Activated effector memory CD4-positive, alpha-beta T cell treated with anti-CD3 and anti-CD28 coated beads, Interleukin-2, amount 50 U/mL, for 16 hours (primary cell): ENCODE results near the gene KCTD10.

ENCODE experiments used
- DNase-seq: peaks from one replicate; pipeline ENCODE4 v3.0.0-alpha.2; 2020

KCTD10 gene

DNA sequence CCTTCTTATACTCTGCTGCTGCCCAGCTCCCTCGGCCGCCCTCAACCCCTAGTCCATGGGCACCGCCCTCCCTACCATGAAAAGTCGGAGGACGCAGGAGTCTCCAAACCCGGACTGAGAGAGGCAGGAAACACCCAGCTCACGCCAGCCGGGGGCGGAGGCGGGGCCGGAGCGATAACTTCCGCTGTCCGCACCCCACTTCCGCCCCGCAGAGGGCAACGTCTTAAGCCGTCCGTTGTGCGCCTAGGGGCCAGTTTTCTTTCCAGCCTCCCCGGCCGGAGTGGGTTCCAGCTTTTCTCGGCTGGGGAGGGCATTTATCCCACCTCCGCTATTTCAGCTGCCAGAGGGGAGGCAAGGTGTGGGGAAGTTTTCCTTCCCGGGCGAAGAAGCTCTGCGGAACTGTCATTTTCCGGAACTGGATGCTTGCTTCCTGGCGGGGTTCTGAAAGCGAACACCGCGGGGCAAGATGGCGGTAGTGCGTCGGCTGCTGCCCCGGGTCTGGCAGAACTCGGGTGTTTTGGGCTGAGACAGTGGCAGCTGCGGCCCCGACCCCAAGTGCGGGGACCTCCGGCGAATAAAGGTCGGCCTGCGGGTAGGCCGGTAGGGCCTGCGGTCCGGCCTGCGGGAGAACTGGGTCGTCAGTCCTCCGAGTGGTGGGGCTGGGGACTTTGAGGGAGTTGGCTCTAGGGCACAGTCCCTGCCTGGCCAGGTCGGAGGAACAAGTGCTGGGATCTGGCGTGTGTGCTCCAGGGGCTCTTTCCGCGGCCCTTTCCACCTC, at the start of gene KCTD10, which contains the start of gene UBE3B:
Gene KCTD10 (minus strand): TSS at position 116 of the 778 bp plus-strand sequence. CDS start 38 bp downstream, at position 78.
Gene UBE3B (plus strand): TSS at position 450 of the 778 bp plus-strand sequence. CDS start 5,918 bp downstream, outside the sequence.
- peak; percentile 94 for DNase-seq

DNA sequence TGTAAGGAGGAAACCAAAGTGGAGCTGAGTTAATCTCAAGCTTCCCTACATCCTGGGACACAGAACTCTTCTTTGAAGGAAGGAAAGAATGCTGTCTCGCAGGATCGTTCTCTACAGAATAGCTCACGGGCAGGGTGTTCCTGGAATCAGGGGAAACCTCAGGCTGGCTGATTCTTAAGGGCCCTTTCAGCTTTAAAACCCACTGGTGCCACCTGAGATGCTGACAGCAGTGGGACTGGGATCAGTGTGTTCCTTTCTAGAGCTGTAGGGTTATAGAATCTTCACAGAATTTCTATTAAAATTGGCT, 48.1 kb upstream of the KCTD10 start:
- DNase-seq = no peak

DNA sequence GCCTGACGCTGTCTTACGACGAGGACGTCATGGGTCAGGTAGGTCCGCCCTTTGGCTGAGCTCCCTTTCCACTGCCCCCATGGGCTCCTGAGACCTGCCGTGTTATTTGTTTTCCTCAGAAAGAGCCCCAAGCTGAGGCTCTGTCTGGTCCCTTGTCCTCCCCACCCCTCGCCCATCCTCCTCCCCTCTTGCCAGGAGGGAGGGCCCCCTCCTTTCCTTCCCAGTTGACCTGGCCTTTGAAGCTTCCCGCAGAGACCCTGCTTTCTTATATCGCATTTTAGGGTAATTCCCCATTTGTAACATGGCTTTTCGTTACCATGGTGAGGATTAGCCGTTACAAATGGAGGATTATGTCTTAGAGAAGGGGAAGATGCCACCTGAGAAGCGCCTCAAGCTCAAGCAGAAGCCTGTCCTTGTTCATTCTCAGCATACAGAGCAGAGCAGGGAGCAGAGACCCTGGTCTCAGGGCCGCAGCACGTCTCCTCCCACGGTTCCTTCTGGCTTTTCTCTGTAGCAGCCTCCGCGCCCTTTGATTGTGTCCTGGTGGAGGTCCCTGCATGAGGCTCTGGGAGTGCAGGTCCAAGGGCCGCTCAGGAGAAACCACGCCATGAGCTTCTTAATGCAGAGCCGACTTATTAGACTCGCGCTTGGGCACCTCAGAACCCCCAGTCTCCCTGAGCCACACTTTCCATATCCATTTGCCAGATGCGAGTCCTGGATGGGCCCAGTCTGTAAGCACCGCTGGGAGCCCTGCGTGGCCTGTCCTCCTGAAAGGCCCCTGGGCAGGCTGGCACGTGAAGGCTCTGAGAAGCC, 47.6 kb upstream of the KCTD10 start:
- DNase-seq = peak; percentile 52

DNA sequence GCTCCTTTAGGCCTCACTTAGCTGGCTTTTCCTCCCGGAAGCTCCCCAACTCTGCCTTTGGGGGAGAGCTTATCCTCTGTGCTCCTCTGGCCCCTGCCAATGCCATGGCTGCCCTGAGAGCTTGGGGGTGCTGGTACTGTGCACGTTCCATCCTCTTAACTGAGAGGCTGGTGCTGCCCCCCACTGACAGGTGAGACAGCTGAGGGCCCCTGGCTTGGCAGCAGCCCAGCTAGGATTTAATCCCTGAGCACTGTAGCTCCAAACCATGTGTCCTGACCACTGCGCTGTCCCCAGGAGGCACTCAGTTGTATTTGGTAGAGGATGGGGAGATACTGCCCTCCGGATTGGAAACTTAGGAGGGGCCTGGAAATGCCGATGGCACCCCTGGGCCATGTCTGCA, 46.4 kb upstream of the KCTD10 start:
- no peak for DNase-seq

GRCh38 chr12:109523071-109523470, 46.0 kb upstream of the KCTD10 start:
- DNase-seq = peak; percentile 30

GRCh38 chr12:109521831-109522230, 44.7 kb upstream of the KCTD10 start:
- DNase-seq = peak; percentile 47

GRCh38 chr12:109519787-109520186, 42.7 kb upstream of the KCTD10 start:
- DNase-seq = no peak

- DNase-seq = peak; percentile 81
Measured at GRCh38 chr12:109518820-109519665, 41.9 kb upstream of the KCTD10 start.

DNA sequence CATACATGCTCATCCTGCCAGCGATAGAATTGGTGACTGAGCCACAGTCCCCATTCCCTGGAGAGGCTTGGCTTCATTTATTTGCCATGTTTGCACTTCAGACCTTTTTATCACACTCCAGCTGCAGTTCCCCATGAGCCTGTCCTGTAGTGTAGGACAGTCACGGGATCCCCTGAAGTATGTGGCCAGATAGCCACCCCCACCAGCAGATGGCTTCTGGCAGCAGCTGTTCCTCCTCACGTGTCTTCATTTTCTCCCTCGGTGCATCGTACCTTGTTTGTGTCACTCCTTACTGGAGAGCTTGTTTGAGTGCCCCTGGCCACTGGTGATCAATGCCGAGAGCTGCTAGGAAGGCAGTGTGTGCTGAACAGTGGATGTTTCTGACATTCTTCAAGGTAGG, 40.5 kb upstream of the KCTD10 start:
- no peak for DNase-seq

GRCh38 chr12:109513977-109514376, 36.9 kb upstream of the KCTD10 start:
- DNase-seq = no peak

- no peak for DNase-seq
Measured at GRCh38 chr12:109513051-109513450, 36.0 kb upstream of the KCTD10 start.

- no peak for DNase-seq
Measured at GRCh38 chr12:109512608-109513007, 35.5 kb upstream of the KCTD10 start.

GRCh38 chr12:109510196-109510595, 33.1 kb upstream of the KCTD10 start:
- DNase-seq = no peak

- no peak for DNase-seq
Measured at GRCh38 chr12:109504068-109504467, 27.0 kb upstream of the KCTD10 start.

DNA sequence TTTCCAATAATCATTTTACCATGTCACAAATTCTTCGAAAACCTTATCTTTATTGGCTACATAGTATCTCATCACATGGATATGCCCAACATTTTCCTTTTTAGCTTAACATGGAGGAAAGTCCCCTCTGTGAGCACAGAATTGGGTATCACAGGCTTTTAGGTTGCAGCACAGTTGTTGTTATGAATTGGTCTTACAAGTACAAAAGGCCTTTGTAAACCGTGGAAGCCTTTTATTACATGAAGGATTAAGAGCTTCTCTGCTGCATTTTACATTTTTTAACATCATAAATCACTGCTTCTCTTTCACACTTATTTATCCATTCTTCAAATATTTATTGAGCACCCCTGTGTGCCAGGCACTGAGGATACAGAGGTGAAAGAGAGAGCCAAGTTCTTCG, 26.5 kb upstream of the KCTD10 start:
- DNase-seq = no peak

- DNase-seq = no peak
Measured at GRCh38 chr12:109502332-109502731, 25.2 kb upstream of the KCTD10 start.

DNA sequence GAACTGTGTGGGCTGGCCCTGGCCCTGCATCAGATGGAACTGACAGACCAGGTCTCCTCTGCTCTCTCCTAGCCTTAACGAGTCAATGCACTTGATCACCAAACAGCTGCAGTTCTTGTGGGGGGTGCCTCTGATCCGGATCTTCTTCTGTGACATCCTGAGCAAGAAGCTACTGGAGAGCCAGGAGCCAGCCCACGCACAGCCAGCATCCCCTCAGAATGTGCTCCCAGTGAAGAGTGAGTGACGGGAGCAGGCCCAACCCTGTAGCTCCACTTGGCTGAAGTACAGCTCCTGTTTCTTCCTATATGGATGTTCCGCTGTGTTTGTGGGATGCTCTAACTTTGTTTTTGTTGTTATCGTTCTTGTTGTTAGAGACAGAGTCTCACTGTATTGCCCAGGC, 24.2 kb upstream of the KCTD10 start:
- DNase-seq = no peak

DNA sequence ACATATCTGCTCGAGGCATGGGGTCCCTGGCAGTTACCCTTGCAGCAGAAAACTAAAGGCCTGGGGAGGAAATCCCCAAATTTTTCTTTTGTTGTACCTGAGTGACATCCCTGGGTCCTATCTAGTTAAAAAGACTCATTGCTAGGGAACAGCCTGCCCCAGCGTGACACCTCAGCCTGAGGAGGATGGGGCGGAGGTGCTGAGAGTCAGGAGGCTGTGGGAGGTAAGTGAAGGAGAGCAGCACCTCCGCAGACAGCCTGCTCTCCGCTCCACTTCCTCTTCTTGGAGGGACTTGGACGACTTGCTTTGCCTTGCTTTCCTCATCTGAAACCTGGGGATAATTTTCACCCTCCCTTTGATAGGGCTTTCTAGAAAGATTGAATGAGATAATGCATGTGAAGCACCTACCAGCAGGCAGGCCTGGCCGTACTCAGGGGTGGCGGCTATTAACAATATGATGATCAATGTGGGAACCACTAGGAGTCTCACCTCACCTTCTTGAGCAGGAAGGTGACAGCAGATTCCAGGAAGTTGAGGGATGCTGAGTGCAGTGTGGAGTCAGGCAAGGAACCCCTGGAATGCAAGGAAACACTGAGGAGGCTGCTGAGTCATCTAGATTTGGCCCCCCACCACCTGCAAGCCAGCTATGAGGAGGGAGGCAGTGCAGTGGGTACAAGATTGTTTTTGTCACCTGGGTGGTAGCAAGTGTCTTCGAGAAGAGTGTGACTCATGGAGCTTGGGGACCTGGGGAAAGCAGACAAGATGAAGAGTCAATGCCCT, 23.5 kb upstream of the KCTD10 start:
- DNase-seq = no peak

DNA sequence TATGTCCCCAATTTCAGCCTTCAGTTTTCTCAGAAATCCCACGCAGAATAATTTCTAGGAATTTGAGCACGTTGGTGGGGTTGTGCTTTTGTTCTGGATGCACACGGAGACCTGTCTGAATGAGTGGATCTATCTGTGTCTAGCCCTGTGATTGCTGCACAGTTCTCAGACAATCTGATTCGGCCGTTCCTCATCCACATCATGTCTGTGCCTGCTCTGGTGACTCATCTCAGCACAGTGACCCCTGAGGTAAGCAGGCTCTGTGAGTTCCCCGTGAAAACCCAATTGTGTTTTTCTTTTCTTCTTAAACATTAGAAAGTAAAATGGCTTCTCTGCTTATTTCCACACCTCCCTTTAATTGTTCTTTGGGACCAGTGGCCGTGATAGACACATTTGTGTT, 20.6 kb upstream of the KCTD10 start:
- DNase-seq = no peak

- no peak for DNase-seq
Measured at GRCh38 chr12:109496306-109496705, 19.2 kb upstream of the KCTD10 start.

DNA sequence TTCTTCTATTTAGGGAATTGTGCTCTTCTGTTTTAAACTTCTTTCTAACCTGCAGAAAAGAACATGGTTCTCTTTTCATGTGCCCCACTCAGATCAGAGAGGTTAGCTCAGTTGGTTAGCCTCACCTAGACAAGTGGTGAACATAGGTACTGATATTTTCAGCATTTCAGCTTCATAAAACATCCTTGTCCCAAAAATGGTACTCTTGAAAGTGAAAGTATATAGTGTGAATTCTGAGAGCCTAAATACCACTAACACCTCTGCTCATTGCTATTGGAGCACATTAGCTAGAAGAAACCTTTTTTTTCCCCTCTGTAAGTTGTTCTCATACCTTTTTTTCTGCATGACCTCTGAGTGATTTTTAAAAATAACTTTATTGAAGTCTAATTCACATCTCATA, 17.9 kb upstream of the KCTD10 start:
- DNase-seq = no peak

GRCh38 chr12:109494348-109494881, 17.3 kb upstream of the KCTD10 start:
- no peak for DNase-seq
